ENCODE results near the gene KCNIP2. TPM values are rescaled to one million over a fixed set of nuclear protein-coding genes. Genes with fewer than 3 reads are reported as not detected.

The KCNIP2 gene
- total and polyA plus RNA-seq, 4 donors: 0.18 to 2.0 (median 0.72) TPM

DNA sequence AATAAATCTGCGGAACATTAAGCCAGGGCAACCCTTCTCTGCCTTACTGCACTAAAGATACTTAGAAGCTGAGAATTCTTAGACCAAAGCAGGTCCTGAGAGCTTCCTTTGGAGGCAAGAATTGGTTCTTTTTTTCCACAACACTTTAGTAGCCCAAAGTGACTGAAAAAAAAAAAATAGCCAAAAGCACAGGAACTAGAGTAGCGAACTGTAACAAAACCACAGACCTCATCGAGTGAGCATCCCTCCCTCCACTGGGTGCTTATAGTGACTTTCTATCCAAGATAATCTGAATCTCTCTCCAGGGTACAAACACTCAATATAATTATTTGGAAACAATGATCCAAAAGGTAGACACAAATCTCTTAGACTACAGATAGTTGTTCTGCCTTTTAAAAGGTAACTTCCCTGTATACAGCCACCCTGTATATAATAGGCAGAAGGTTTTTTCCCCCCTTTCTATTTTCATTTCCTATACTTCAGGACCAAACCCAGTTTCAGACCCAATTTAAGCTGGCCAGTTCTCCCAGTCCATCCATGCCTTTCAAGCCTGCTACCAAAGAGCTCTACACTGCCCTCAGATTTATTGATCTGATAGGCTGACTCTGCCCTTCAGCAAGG is 31.6 kb upstream of the KCNIP2 start:
- WGBS: 90% methylated on average over 3 of the region's 3 CpGs
- DNase-seq (ENCODE audit: low spot score): no peak
- Histone ChIP-seq H3K4me3 (ENCODE audit: low read depth in 1 of 3, low read length in 3 of 3) (no peak overlapping the region), H3K36me3 (ENCODE audit: control insufficient read depth in 4 of 4, insufficient read depth in 3 of 4, low read depth in 1 of 4, low read length in 3 of 4) (peaks cover 0 to 1% (median 0%) of the 10 kb centered on the region in 4 donors), H3K27me3 (ENCODE audit: control insufficient read depth in 4 of 4, insufficient read depth in 4 of 4, low read length in 3 of 4) (no peaks in the 10 kb centered on the region), H3K27ac (ENCODE audit: low read depth in 1 of 2, low read length in 2 of 2) (no peak overlapping the region), H3K9me3 (ENCODE audit: control insufficient read depth in 4 of 4, low read length in 3 of 4) (no peaks in the 10 kb centered on the region), H3K9ac (ENCODE audit: low read depth in 1 of 2, low read length in 2 of 2) (no peak overlapping the region), H3K4me1 (ENCODE audit: control insufficient read depth in 4 of 4, insufficient read depth in 4 of 4, low read length in 3 of 4) (no peaks in the 10 kb centered on the region)
- TF ChIP-seq EGR1 (IDR thresholded peaks at IDR 0.05; ENCODE audit: low read depth in 2 of 2): no peak
- no peak for TF ChIP-seq TAF1 (conservative IDR thresholded peaks at IDR 0.05)
- TF ChIP-seq SP1 (IDR thresholded peaks at IDR 0.05): no peak
- no peak for TF ChIP-seq MAX (IDR thresholded peaks at IDR 0.05)
- TF ChIP-seq RXRA (IDR thresholded peaks at IDR 0.05): no peak
- TF ChIP-seq HNF4A (conservative IDR thresholded peaks at IDR 0.05): no peak
- no peak for TF ChIP-seq HNF4G (IDR thresholded peaks at IDR 0.05)
- TF ChIP-seq REST (IDR thresholded peaks at IDR 0.05): no peak
- TF ChIP-seq CTCF (IDR thresholded peaks at IDR 0.05; ENCODE audit: low read depth, low read length, missing input control): no peak
- no peak for TF ChIP-seq GABPA (IDR thresholded peaks at IDR 0.05 in 1 of 2, conservative IDR thresholded peaks at IDR 0.05 in 1 of 2)
- TF ChIP-seq, protein P1, sequence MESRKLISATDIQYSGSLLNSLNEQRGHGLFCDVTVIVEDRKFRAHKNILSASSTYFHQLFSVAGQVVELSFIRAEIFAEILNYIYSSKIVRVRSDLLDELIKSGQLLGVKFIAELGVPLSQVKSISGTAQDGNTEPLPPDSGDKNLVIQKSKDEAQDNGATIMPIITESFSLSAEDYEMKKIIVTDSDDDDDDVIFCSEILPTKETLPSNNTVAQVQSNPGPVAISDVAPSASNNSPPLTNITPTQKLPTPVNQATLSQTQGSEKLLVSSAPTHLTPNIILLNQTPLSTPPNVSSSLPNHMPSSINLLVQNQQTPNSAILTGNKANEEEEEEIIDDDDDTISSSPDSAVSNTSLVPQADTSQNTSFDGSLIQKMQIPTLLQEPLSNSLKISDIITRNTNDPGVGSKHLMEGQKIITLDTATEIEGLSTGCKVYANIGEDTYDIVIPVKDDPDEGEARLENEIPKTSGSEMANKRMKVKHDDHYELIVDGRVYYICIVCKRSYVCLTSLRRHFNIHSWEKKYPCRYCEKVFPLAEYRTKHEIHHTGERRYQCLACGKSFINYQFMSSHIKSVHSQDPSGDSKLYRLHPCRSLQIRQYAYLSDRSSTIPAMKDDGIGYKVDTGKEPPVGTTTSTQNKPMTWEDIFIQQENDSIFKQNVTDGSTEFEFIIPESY (IDR thresholded peaks at IDR 0.05): no peak

DNA sequence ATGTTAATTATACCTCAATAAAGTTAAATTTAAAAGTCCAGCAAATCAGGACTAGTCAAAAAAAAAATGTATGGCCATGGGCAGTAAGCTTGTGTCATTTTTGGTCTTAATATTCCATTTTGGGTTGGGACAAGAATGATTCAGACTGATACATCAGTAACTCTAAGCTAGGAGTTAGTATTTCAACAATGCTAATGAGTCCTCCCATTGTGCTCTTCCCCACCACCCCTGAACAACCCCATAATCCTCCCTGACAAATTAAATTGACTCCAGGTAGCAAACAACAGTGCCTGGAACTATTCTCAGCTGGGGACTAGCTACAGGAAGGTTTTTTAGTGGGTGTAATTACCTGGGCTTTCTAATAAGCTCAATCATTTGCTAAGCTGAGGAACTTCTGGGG is 30.7 kb upstream of the KCNIP2 start:
- peaks cover 0 to 1% (median 0%) of the 10 kb centered on the region in 4 donors for H3K36me3 ChIP-seq (ENCODE audit: control insufficient read depth in 4 of 4, insufficient read depth in 3 of 4, low read depth in 1 of 4, low read length in 3 of 4)
- H3K4me3 ChIP-seq (ENCODE audit: low read depth in 1 of 3, low read length in 3 of 3): no peak overlapping the region
- no peaks in the 10 kb centered on the region for H3K27me3 ChIP-seq (ENCODE audit: control insufficient read depth in 4 of 4, insufficient read depth in 4 of 4, low read length in 3 of 4)
- no peaks in the 10 kb centered on the region for H3K4me1 ChIP-seq (ENCODE audit: control insufficient read depth in 4 of 4, insufficient read depth in 4 of 4, low read length in 3 of 4)
- H3K27ac ChIP-seq (ENCODE audit: low read depth in 1 of 2, low read length in 2 of 2): no peak overlapping the region
- no peak overlapping the region for H3K9ac ChIP-seq (ENCODE audit: low read depth in 1 of 2, low read length in 2 of 2)
- TF ChIP-seq TAF1 (conservative IDR thresholded peaks at IDR 0.05) (no peak), NR2F2 (IDR thresholded peaks at IDR 0.05) (no peak), JUND (IDR thresholded peaks at IDR 0.05) (no peak), EGR1 (IDR thresholded peaks at IDR 0.05; ENCODE audit: low read depth in 2 of 2) (no peak), MAX (IDR thresholded peaks at IDR 0.05) (no peak), RAD21 (IDR thresholded peaks at IDR 0.05) (no peak), SP1 (IDR thresholded peaks at IDR 0.05) (no peak), RXRA (IDR thresholded peaks at IDR 0.05) (no peak), CTCF (IDR thresholded peaks at IDR 0.05; ENCODE audit: low read depth, low read length, missing input control) (no peak), HNF4G (IDR thresholded peaks at IDR 0.05) (no peak), HNF4A (conservative IDR thresholded peaks at IDR 0.05) (no peak), ATF3 (IDR thresholded peaks at IDR 0.05) (no peak), YY1 (IDR thresholded peaks at IDR 0.05) (no peak), FOXA2 (IDR thresholded peaks at IDR 0.05) (no peak), GABPA (IDR thresholded peaks at IDR 0.05 in 1 of 2, conservative IDR thresholded peaks at IDR 0.05 in 1 of 2) (no peak)
- TF ChIP-seq, protein P1 (IDR thresholded peaks at IDR 0.05): no peak
- DNase-seq (ENCODE audit: low spot score): no peak
- no peaks in the 10 kb centered on the region for H3K9me3 ChIP-seq (ENCODE audit: control insufficient read depth in 4 of 4, low read length in 3 of 4)

All from liver (tissue), 9 donors.